ENCODE measurements around the gene LEF1. TPM values are rescaled to one million over a fixed set of nuclear protein-coding genes. Genes with fewer than 3 reads are reported as not detected.
A peak's percentile ranks its signal among the peaks of the same experiment; 100 is the strongest.

The LEF1 gene
- total RNA-seq (ENCODE audit: low replicate concordance) = 15.0 and 19.4 TPM in 2 replicates

GRCh38 chr4:108168671-108169523 is at the start of gene LEF1:
LEF1 (minus strand) TSS chr4:108168932; CDS start chr4:108167767, 1,165 bp downstream.
- H3K27ac ChIP-seq = no peak within 1 kb of the TSS
- peaks cover 48% of the 10 kb centered on the region for H3K4me1 Mint-ChIP-seq
- peak within 1 kb of the TSS; percentile 94 for H3K4me3 Mint-ChIP-seq
- peaks cover 4% of the 10 kb centered on the region for H3K36me3 Mint-ChIP-seq
- TF ChIP-seq EZH2 (IDR thresholded peaks at IDR 0.05) = peak; percentile 56
- TF ChIP-seq EZH2phosphoT487 (IDR thresholded peaks at IDR 0.05) = peak; percentile 39
- TF ChIP-seq, protein P1, sequence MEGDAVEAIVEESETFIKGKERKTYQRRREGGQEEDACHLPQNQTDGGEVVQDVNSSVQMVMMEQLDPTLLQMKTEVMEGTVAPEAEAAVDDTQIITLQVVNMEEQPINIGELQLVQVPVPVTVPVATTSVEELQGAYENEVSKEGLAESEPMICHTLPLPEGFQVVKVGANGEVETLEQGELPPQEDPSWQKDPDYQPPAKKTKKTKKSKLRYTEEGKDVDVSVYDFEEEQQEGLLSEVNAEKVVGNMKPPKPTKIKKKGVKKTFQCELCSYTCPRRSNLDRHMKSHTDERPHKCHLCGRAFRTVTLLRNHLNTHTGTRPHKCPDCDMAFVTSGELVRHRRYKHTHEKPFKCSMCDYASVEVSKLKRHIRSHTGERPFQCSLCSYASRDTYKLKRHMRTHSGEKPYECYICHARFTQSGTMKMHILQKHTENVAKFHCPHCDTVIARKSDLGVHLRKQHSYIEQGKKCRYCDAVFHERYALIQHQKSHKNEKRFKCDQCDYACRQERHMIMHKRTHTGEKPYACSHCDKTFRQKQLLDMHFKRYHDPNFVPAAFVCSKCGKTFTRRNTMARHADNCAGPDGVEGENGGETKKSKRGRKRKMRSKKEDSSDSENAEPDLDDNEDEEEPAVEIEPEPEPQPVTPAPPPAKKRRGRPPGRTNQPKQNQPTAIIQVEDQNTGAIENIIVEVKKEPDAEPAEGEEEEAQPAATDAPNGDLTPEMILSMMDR (IDR thresholded peaks at IDR 0.05) = no peak
- peak within 1 kb of the TSS; percentile 95 for H3K27ac Mint-ChIP-seq
- H3K9ac ChIP-seq = no peak within 1 kb of the TSS
- H3K36me3 ChIP-seq = no peaks in the 10 kb centered on the region
- H3K4me3 ChIP-seq = peak within 1 kb of the TSS; percentile 71
- no peaks in the 10 kb centered on the region for H3K9me3 Mint-ChIP-seq
- H3K4me1 ChIP-seq = peaks cover 32% of the 10 kb centered on the region
- no peaks in the 10 kb centered on the region for H3K79me2 ChIP-seq (ENCODE audit: low read depth)
- peaks cover 33% of the 10 kb centered on the region for H4K20me1 ChIP-seq (ENCODE audit: low read depth)
- DNase-seq (ENCODE audit: low spot score) = peak; percentile 93
- H3K4me2 ChIP-seq = peak within 1 kb of the TSS; percentile 98
- H2AFZ ChIP-seq (replicated peaks) = peak within 1 kb of the TSS; percentile 92
- H3K9me3 ChIP-seq (ENCODE audit: low read depth) = no peaks in the 10 kb centered on the region
- peaks cover 53% of the 10 kb centered on the region for H3F3A ChIP-seq (ENCODE audit: low read depth)
- peaks cover 89% of the 10 kb centered on the region for H3K27me3 ChIP-seq
- H3K27me3 Mint-ChIP-seq (ENCODE audit: insufficient read depth, low read depth) = peaks cover 16% of the 10 kb centered on the region

GRCh38 chr4:108216510-108216909 is 47.8 kb upstream of the LEF1 start:
- TF ChIP-seq EZH2phosphoT487 (IDR thresholded peaks at IDR 0.05) (no peak), EZH2 (IDR thresholded peaks at IDR 0.05) (no peak)
- TF ChIP-seq, protein P1 (IDR thresholded peaks at IDR 0.05) = no peak
- no peak for DNase-seq (ENCODE audit: low spot score)
- Histone ChIP-seq H3F3A (ENCODE audit: low read depth) (no peaks in the 10 kb centered on the region), H3K27ac (no peak overlapping the region), H3K27me3 (no peaks in the 10 kb centered on the region), H2AFZ (replicated peaks) (no peak overlapping the region), H4K20me1 (ENCODE audit: low read depth) (no peaks in the 10 kb centered on the region), H3K36me3 (no peaks in the 10 kb centered on the region), H3K9ac (no peak overlapping the region), H3K4me1 (peaks cover 25% of the 10 kb centered on the region), H3K9me3 (ENCODE audit: low read depth) (no peaks in the 10 kb centered on the region), H3K79me2 (ENCODE audit: low read depth) (no peaks in the 10 kb centered on the region), H3K4me3 (no peak overlapping the region), H3K4me2 (no peak overlapping the region)
- Mint-ChIP-seq H3K27ac (no peak overlapping the region), H3K36me3 (no peaks in the 10 kb centered on the region), H3K4me1 (peaks cover 27% of the 10 kb centered on the region), H3K27me3 (ENCODE audit: insufficient read depth, low read depth) (no peaks in the 10 kb centered on the region), H3K9me3 (peaks cover 3% of the 10 kb centered on the region), H3K4me3 (no peak overlapping the region)

- Mint-ChIP-seq H3K27me3 (ENCODE audit: insufficient read depth, low read depth) (no peaks in the 10 kb centered on the region), H3K4me3 (no peak overlapping the region), H3K4me1 (peaks cover 33% of the 10 kb centered on the region), H3K9me3 (peaks cover 2% of the 10 kb centered on the region), H3K27ac (no peak overlapping the region), H3K36me3 (no peaks in the 10 kb centered on the region)
- Histone ChIP-seq H2AFZ (replicated peaks) (no peak overlapping the region), H3K27me3 (no peaks in the 10 kb centered on the region), H3K27ac (no peak overlapping the region), H3K9ac (no peak overlapping the region), H3K36me3 (no peaks in the 10 kb centered on the region), H3K79me2 (ENCODE audit: low read depth) (no peaks in the 10 kb centered on the region), H3K4me3 (no peak overlapping the region), H4K20me1 (ENCODE audit: low read depth) (no peaks in the 10 kb centered on the region), H3K4me1 (peaks cover 25% of the 10 kb centered on the region), H3F3A (ENCODE audit: low read depth) (no peaks in the 10 kb centered on the region), H3K9me3 (ENCODE audit: low read depth) (no peaks in the 10 kb centered on the region), H3K4me2 (no peak overlapping the region)
- TF ChIP-seq, protein P1 (IDR thresholded peaks at IDR 0.05) = no peak
- TF ChIP-seq EZH2 (IDR thresholded peaks at IDR 0.05) (no peak), EZH2phosphoT487 (IDR thresholded peaks at IDR 0.05) (no peak)
- DNase-seq (ENCODE audit: low spot score) = no peak
These were observed 46.3 kb upstream of the LEF1 start for GRCh38 chr4:108215055-108215454.

Measured in neural progenitor cell (in vitro differentiated cells).